GM12878 (cell line): Measurements from ENCODE around the gene UHRF2. TPM values are rescaled to one million over a fixed set of nuclear protein-coding genes. Genes with fewer than 3 reads are reported as not detected.

Experiments
- CBFB ChIP-seq: IDR thresholded peaks from 2 replicates; pipeline ENCODE4 v1.6.1; 2016; ENCODE audit warnings: antibody characterized with exemption, low read depth
- CBX3 ChIP-seq: fragments of 200-600 bp; sonication (generic); IDR thresholded peaks from 2 replicates; pipeline ENCODE4 v1.6.1; 2016; ENCODE audit warnings: low read depth, borderline replicate concordance
- EP300 ChIP-seq, 2 experiments: fragments of 150-350 bp in 1 of 2; IDR thresholded peaks; 2 replicates each; pipeline ENCODE4 v1.6.1; 2011 to 2012; ENCODE audit warnings: low read depth in 2 of 2, low read length in 2 of 2, borderline replicate concordance in 1 of 2, improper control_type of control experiment in 1 of 2, inconsistent platforms in 1 of 2; ENCODE audit not compliant: control insufficient read depth in 1 of 2
- FOXM1 ChIP-seq: IDR thresholded peaks from 2 replicates; pipeline ENCODE4 v1.6.1; 2012; ENCODE audit warnings: low read depth, mild to moderate bottlenecking, inconsistent platforms, low read length, moderate library complexity
- HDAC2 ChIP-seq: fragments of 200-600 bp; sonication (generic); IDR thresholded peaks from 2 replicates; pipeline ENCODE4 v1.6.1; 2017
- KDM1A ChIP-seq: fragments of 200-600 bp; sonication (generic); IDR thresholded peaks from 2 replicates; pipeline ENCODE4 v1.6.1; 2016; ENCODE audit warnings: borderline replicate concordance
- NFYB ChIP-seq: IDR thresholded peaks from 2 replicates; pipeline ENCODE4 v1.6.1; 2011; ENCODE audit warnings: low read depth, mild to moderate bottlenecking, low read length, improper control_type of control experiment, moderate library complexity; ENCODE audit not compliant: insufficient read depth
- PAX5 ChIP-seq: IDR thresholded peaks from 2 replicates; pipeline ENCODE4 v1.6.1; 2011; ENCODE audit warnings: low read depth, low read length, borderline replicate concordance
- PBX3 ChIP-seq: IDR thresholded peaks from 2 replicates; pipeline ENCODE4 v1.6.1; 2011; ENCODE audit warnings: mild to moderate bottlenecking, low read depth, low read length, moderate library complexity; ENCODE audit not compliant: insufficient replicate concordance
- POLR2AphosphoS2 ChIP-seq: IDR thresholded peaks from 2 replicates; pipeline ENCODE4 v1.6.1; 2011; ENCODE audit warnings: low read depth, mild to moderate bottlenecking, low read length, improper control_type of control experiment, moderate library complexity
- POLR2AphosphoS5 ChIP-seq: IDR thresholded peaks from 2 replicates; pipeline ENCODE4 v1.6.1; 2011; ENCODE audit warnings: mild to moderate bottlenecking, low read length, inconsistent platforms
- SPI1 ChIP-seq: IDR thresholded peaks from 2 replicates; pipeline ENCODE4 v1.6.1; 2011; ENCODE audit warnings: low read depth, mild to moderate bottlenecking, low read length, moderate library complexity, borderline replicate concordance; ENCODE audit not compliant: insufficient read depth
- polyA plus RNA-seq, 11 experiments: library from polyadenylated mRNA; depleted of rRNA in 4 of 11; unstranded in 6 of 11; stranded (reverse) in 5 of 11; fragments of >200 nt; fragmentation: Nextera tagmentation in 4 of 11; fragmentation: Illumina TruSeq in 1 of 11; extraction: Ambion mirVana in 4 of 11; extraction: Trizol in 1 of 11; gene quantifications; 1 replicate in 1 of 11; 2 replicates in 10 of 11; pipeline versions ENCODE4 v1.2.1 to v1.2.3, GENCODE V29; 2011 to 2016; ENCODE audit warnings: inconsistent platforms in 2 of 11, missing spikeins in 2 of 11, low read depth in 1 of 11
- total RNA-seq, 4 experiments: library from RNA; depleted of rRNA in 3 of 4; stranded (reverse); fragments of >200 nt in 3 of 4; fragmentation: Illumina TruSeq in 1 of 4; extraction: Trizol in 1 of 4; gene quantifications; 2 replicates each; pipeline versions ENCODE4 v1.2.1 to v1.2.3, GENCODE V29; 2013 to 2021
- TF ChIP-seq, protein P1 (sequence below): fragments of 450-650 bp; formaldehyde crosslinking; IDR thresholded peaks from 2 replicates; pipeline ENCODE4 v1.4.0; 2022; ENCODE audit warnings: mild to moderate bottlenecking, moderate library complexity

UHRF2 gene
- total and polyA plus RNA-seq, 10 of the 15 experiments (the other 5 are each of a cell fraction or from before 2014, with no cell fraction given): 11.2 to 95.8 (median 43.1) TPM

DNA sequence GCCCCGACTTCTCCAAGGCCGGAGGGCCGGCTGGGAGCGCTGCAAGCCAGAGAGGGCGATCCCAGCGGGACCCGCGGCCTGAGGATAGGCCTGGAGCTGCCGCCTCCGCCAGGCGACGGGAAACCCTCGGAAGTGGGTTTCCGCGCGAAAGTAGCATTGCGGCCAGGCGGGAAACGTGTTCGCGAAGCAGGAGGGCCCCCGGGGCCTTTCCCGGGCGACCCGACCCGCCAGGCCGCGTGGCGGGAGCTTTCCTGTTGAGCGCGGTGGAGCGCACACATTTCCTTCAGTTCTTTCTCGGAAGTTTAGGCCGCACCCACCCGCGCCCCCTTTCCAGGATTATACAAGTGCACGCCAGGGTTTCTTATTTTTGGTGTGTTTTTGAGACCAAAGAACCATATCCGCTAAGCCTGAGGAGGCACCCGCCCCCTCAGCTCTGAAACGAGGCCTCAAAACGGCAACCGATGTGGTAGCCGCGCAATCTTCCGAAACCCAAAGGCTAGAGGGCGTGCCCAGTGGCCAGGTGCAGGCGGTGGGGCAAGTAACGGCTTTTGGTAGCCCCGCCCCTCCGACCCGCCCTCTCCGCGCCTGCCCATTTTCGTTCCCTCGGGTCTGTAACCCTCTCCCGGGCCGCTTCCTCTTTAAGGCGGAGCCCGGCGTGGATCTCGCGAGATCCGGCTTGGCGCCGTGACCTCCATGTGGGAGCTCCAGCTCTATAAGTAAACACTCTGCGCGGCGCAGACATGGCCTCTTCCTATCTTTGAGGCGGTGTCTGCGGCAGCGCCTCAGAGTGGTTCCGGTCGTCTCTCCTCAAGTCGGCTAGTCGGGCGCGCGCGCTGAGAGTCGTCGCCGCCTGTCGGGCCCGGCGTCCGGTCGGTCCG is at the start of gene UHRF2 (continued):
- TF ChIP-seq, protein P1, sequence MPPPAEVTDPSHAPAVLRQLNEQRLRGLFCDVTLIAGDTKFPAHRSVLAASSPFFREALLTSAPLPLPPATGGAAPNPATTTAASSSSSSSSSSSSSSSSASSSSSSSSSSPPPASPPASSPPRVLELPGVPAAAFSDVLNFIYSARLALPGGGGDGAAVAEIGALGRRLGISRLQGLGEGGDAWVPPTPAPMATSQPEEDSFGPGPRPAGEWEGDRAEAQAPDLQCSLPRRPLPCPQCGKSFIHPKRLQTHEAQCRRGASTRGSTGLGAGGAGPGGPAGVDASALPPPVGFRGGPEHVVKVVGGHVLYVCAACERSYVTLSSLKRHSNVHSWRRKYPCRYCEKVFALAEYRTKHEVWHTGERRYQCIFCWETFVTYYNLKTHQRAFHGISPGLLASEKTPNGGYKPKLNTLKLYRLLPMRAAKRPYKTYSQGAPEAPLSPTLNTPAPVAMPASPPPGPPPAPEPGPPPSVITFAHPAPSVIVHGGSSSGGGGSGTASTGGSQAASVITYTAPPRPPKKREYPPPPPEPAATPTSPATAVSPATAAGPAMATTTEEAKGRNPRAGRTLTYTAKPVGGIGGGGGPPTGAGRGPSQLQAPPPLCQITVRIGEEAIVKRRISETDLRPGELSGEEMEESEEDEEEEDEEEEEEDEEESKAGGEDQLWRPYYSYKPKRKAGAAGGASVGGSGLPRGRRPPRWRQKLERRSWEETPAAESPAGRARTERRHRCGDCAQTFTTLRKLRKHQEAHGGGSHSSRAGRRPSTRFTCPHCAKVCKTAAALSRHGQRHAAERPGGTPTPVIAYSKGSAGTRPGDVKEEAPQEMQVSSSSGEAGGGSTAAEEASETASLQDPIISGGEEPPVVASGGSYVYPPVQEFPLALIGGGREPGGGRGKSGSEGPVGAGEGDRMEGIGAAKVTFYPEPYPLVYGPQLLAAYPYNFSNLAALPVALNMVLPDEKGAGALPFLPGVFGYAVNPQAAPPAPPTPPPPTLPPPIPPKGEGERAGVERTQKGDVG: no peak
- TF ChIP-seq POLR2AphosphoS5 (peak; percentile 94), EP300 (IDR thresholded peaks at IDR 0.05; ENCODE audit: borderline replicate concordance in 1 of 2, control insufficient read depth in 1 of 2, low read depth in 2 of 2, low read length in 2 of 2) (peak in 1 of 2 experiments; percentile 71; a peak in 3 of 4 replicates), FOXM1 (peak; percentile 86), HDAC2 (no peak), CBFB (peak; percentile 99), SPI1 (peak; percentile 81), POLR2AphosphoS2 (peak; percentile 73; the same call in 1 of the 2 replicates), NFYB (no peak), CBX3 (no peak), PBX3 (no peak), KDM1A (no peak), PAX5 (peak; percentile 60)
- TF ChIP-seq, all 136 proteins: peak for 79
